H9 (cell line): ENCODE data around the gene UPK3B. TPM values are rescaled to one million over a fixed set of nuclear protein-coding genes. Genes with fewer than 3 reads are reported as not detected.
"Not testable (repeated sequence)": the region's sequence is repeated elsewhere in the genome, so short reads cannot be mapped to it uniquely, and the experiment has no call there.

Experiments
- DNase-seq: peaks from one replicate; pipeline ENCODE4 v3.0.0-alpha.2; 2017
- H2AFZ ChIP-seq: one replicate; pipeline ENCODE4 v1.6.1; 2013; ENCODE audit warnings: mild to moderate bottlenecking, low read length, control low read depth, moderate library complexity
- H2AK5ac ChIP-seq: 2 replicates; pipeline ENCODE4 v1.6.1; 2013; ENCODE audit warnings: low read length, control low read depth, mixed read lengths; ENCODE audit not compliant: insufficient read length
- H2BK120ac ChIP-seq: one replicate; pipeline ENCODE4 v1.6.1; 2013; ENCODE audit warnings: low read depth, mild to moderate bottlenecking, low read length, control low read depth, inconsistent platforms; ENCODE audit not compliant: poor library complexity, severe bottlenecking
- H2BK12ac ChIP-seq: 2 replicates; pipeline ENCODE4 v1.6.1; 2013; ENCODE audit warnings: low read length, control low read depth, mixed read lengths, low read depth; ENCODE audit not compliant: insufficient read length
- H2BK15ac ChIP-seq: 2 replicates; pipeline ENCODE4 v1.6.1; 2013; ENCODE audit warnings: low read depth, low read length, control low read depth
- H2BK20ac ChIP-seq: one replicate; pipeline ENCODE4 v1.6.1; 2013; ENCODE audit warnings: low read depth, mild to moderate bottlenecking, low read length, control low read depth, inconsistent platforms; ENCODE audit not compliant: poor library complexity, severe bottlenecking
- H2BK5ac ChIP-seq: 2 replicates; pipeline ENCODE4 v1.6.1; 2013; ENCODE audit warnings: low read length, control low read depth, mixed read lengths; ENCODE audit not compliant: insufficient read length
- H3K14ac ChIP-seq: 2 replicates; pipeline ENCODE4 v1.6.1; 2013; ENCODE audit warnings: low read length, control low read depth; ENCODE audit not compliant: insufficient read depth
- H3K18ac ChIP-seq: 2 replicates; pipeline ENCODE4 v1.6.1; 2013; ENCODE audit warnings: low read depth, mild to moderate bottlenecking, mixed read lengths, low read length, control low read depth; ENCODE audit not compliant: insufficient read length
- H3K23ac ChIP-seq: 2 replicates; pipeline ENCODE4 v1.6.1; 2013; ENCODE audit warnings: low read length, control low read depth, mixed read lengths, low read depth; ENCODE audit not compliant: insufficient read length
- H3K23me2 ChIP-seq: 2 replicates; pipeline ENCODE4 v1.6.1; 2013; ENCODE audit warnings: low read depth, mild to moderate bottlenecking, mixed read lengths, low read length, control low read depth; ENCODE audit not compliant: insufficient read length, poor library complexity, severe bottlenecking
- H3K27ac ChIP-seq: 2 replicates; pipeline ENCODE4 v1.5.1; 2013; ENCODE audit warnings: low read length, control low read depth, mixed read lengths, low read depth; ENCODE audit not compliant: insufficient read length
- H3K27me3 ChIP-seq: 2 replicates; pipeline ENCODE4 v1.6.1; 2013; ENCODE audit warnings: low read length, control low read depth, inconsistent platforms; ENCODE audit not compliant: insufficient read depth
- H3K4ac ChIP-seq: 2 replicates; pipeline ENCODE4 v1.6.1; 2013; ENCODE audit warnings: low read depth, mild to moderate bottlenecking, control low read depth, inconsistent platforms, low read length, moderate library complexity
- H3K4me1 ChIP-seq: 2 replicates; pipeline ENCODE4 v1.6.1; 2013; ENCODE audit warnings: low read length, control low read depth, inconsistent platforms; ENCODE audit not compliant: insufficient read depth
- H3K4me2 ChIP-seq: 2 replicates; pipeline ENCODE4 v1.6.1; 2013; ENCODE audit warnings: low read length, control low read depth, mixed read lengths; ENCODE audit not compliant: insufficient read length, insufficient read depth
- H3K56ac ChIP-seq: 2 replicates; pipeline ENCODE4 v1.6.1; 2013; ENCODE audit warnings: low read depth, mild to moderate bottlenecking, mixed read lengths, low read length, control low read depth; ENCODE audit not compliant: insufficient read length
- H3K79me1 ChIP-seq: 2 replicates; pipeline ENCODE4 v1.6.1; 2013; ENCODE audit warnings: low read depth, mild to moderate bottlenecking, moderate library complexity, low read length, control low read depth, inconsistent platforms; ENCODE audit not compliant: insufficient read depth, poor library complexity, severe bottlenecking
- H3K79me2 ChIP-seq: 2 replicates; pipeline ENCODE4 v1.6.1; 2013; ENCODE audit warnings: low read length, control low read depth, inconsistent platforms; ENCODE audit not compliant: insufficient read depth
- H3K9ac ChIP-seq: 2 replicates; pipeline ENCODE4 v1.6.1; 2013; ENCODE audit warnings: low read length, control low read depth, mixed read lengths; ENCODE audit not compliant: insufficient read length; ENCODE audit errors: extremely low read depth
- H3K9me3 ChIP-seq: one replicate; pipeline ENCODE4 v1.6.1; 2013; ENCODE audit warnings: low read depth, low read length, inconsistent platforms; ENCODE audit not compliant: control insufficient read depth
- H3T11ph ChIP-seq: one replicate; pipeline ENCODE4 v1.6.1; 2013; ENCODE audit warnings: mild to moderate bottlenecking, low read length, control low read depth, inconsistent platforms
- H4K20me1 ChIP-seq: one replicate; pipeline ENCODE4 v1.6.1; 2013; ENCODE audit not compliant: control insufficient read depth, insufficient read length, insufficient read depth
- H4K5ac ChIP-seq: 2 replicates; pipeline ENCODE4 v1.6.1; 2013; ENCODE audit warnings: low read depth, mild to moderate bottlenecking, mixed read lengths, low read length, control low read depth; ENCODE audit not compliant: insufficient read length
- H4K8ac ChIP-seq: replicated peaks from 2 replicates; pipeline ENCODE4 v1.6.1; 2013; ENCODE audit warnings: low read length, control low read depth, mixed read lengths, low read depth; ENCODE audit not compliant: insufficient read length
- H4K91ac ChIP-seq: 2 replicates; pipeline ENCODE4 v1.6.1; 2013; ENCODE audit warnings: low read depth, mild to moderate bottlenecking, moderate library complexity, mixed read lengths, low read length, control low read depth; ENCODE audit not compliant: insufficient read length
- H3K27ac Mint-ChIP-seq, 3 experiments: 2 replicates in 2 of 3; 3 replicates in 1 of 3; pipeline ENCODE4 v1.8.0; 2020 to 2021; ENCODE audit warnings: mixed read lengths in 3 of 3, mild to moderate bottlenecking in 1 of 3, moderate library complexity in 1 of 3
- H3K27me3 Mint-ChIP-seq: 2 replicates; pipeline ENCODE4 v1.8.0; 2021; ENCODE audit warnings: low read depth, mild to moderate bottlenecking, moderate library complexity, mixed read lengths
- H3K36me3 Mint-ChIP-seq, 3 experiments: 2 replicates in 2 of 3; 3 replicates in 1 of 3; pipeline ENCODE4 v1.8.0; 2020 to 2021; ENCODE audit warnings: low read depth in 3 of 3, mixed read lengths in 3 of 3; ENCODE audit not compliant: insufficient read depth in 1 of 3
- H3K4me1 Mint-ChIP-seq, 2 experiments: 2 replicates each; pipeline ENCODE4 v1.8.0; 2020; ENCODE audit warnings: mixed read lengths in 2 of 2
- H3K4me3 Mint-ChIP-seq, 2 experiments: 2 replicates in 1 of 2; 3 replicates in 1 of 2; pipeline ENCODE4 v1.8.0; 2020 to 2021; ENCODE audit warnings: mild to moderate bottlenecking in 2 of 2, mixed read lengths in 2 of 2, moderate library complexity in 1 of 2
- H3K9me3 Mint-ChIP-seq, 2 experiments: 2 replicates in 1 of 2; 3 replicates in 1 of 2; pipeline ENCODE4 v1.8.0; 2020; ENCODE audit warnings: mild to moderate bottlenecking in 2 of 2, mixed read lengths in 2 of 2, moderate library complexity in 1 of 2
- CTCF ChIP-seq: fragments of 200-600 bp; sonication (generic); conservative IDR thresholded peaks from 3 replicates; pipeline ENCODE4 v1.8.0; 2021; ENCODE audit warnings: antibody characterized with exemption, mild to moderate bottlenecking
- WGBS: extraction: QIAGEN DNeasy Blood & Tissue Kit; methylation state at CpG from one replicate; pipeline ENCODE4 v1.1.7; 2013; ENCODE audit warnings: missing lambda C conversion rate, low lambda C conversion rate, mixed read lengths; ENCODE audit not compliant: insufficient read length; ENCODE audit errors: extremely low coverage; 5-methylcytosine and 5-hydroxymethylcytosine counted together
- total RNA-seq: library from RNA; stranded (reverse); gene quantifications from 2 replicates; pipeline ENCODE4 v1.2.1, GENCODE V29; 2021

Gene UPK3B
- total RNA-seq, 1 experiment from 2014 or later = 3.5 TPM

GRCh38 chr7:76507723-76508406 lies 2.5 kb upstream of the UPK3B start:
- Histone ChIP-seq H3K4me1 (peaks cover 3% of the 10 kb centered on the region; the same call in 1 of the 2 replicates), H3K79me2 (no peaks in the 10 kb centered on the region), H2BK12ac (no peak overlapping the region), H3K4me2 (no peak overlapping the region), H3K18ac (no peak overlapping the region), H3K14ac (no peak overlapping the region), H2BK20ac (no peak overlapping the region), H3K9ac (no peak overlapping the region), H3K4ac (no peak overlapping the region), H2BK120ac (no peak overlapping the region), H3K9me3 (no peaks in the 10 kb centered on the region), H4K20me1 (no peaks in the 10 kb centered on the region), H2AK5ac (no peak overlapping the region), H3K27ac (no peak overlapping the region), H3K23me2 (no peaks in the 10 kb centered on the region), H3K56ac (no peak overlapping the region), H2BK15ac (no peak overlapping the region), H3K79me1 (no peaks in the 10 kb centered on the region), H3K23ac (no peak overlapping the region), H4K5ac (no peak overlapping the region), H4K8ac (no peak overlapping the region), H4K91ac (no peak overlapping the region), H2AFZ (no peak overlapping the region), H3K27me3 (no peaks in the 10 kb centered on the region), H2BK5ac (no peak overlapping the region), H3T11ph (no peak overlapping the region)
- Mint-ChIP-seq H3K27me3 (no peaks in the 10 kb centered on the region), H3K9me3 (no peaks in the 10 kb centered on the region), H3K36me3 (peaks cover 0 to 13% (median 9%) of the 10 kb centered on the region in 3 experiments; a peak in 4 of 7 replicates), H3K27ac (no peak overlapping the region), H3K4me1 (peaks cover 4 to 5% of the 10 kb centered on the region in 2 experiments), H3K4me3 (no peak overlapping the region)
- TF ChIP-seq CTCF = no peak
- DNase-seq = peak; percentile 11
- 100% methylated on average over 2 of the region's 11 CpGs for WGBS

- H3K18ac ChIP-seq, H3K9me3 ChIP-seq, H4K20me1 ChIP-seq, H3K23ac ChIP-seq, H3K4ac ChIP-seq, H2BK5ac ChIP-seq, H2BK12ac ChIP-seq, H3T11ph ChIP-seq, H3K36me3 Mint-ChIP-seq, H3K4me3 Mint-ChIP-seq, H4K91ac ChIP-seq, H3K9ac ChIP-seq, H2BK20ac ChIP-seq, H3K14ac ChIP-seq, H3K27me3 ChIP-seq, H2AFZ ChIP-seq, H3K27me3 Mint-ChIP-seq, H3K23me2 ChIP-seq, H3K4me1 Mint-ChIP-seq, H4K5ac ChIP-seq, H3K79me2 ChIP-seq, H3K4me1 ChIP-seq, H3K27ac ChIP-seq, H4K8ac ChIP-seq, H3K27ac Mint-ChIP-seq, H2AK5ac ChIP-seq, H3K9me3 Mint-ChIP-seq, H2BK15ac ChIP-seq, H3K79me1 ChIP-seq, H2BK120ac ChIP-seq, H3K56ac ChIP-seq, H3K4me2 ChIP-seq: not testable (repeated sequence)
- DNase-seq = peak; percentile 19
- WGBS = no CpG with 5 or more reads among the region's 24 CpGs
These were observed 1.0 kb downstream of the UPK3B start for GRCh38 chr7:76511200-76511910.
